OCI-LY7 (cell line): ENCODE data around the gene UNC5A.

Experiments
- CTCF ChIP-seq: fragments of 200-600 bp; sonication (generic); conservative IDR thresholded peaks from 2 replicates; pipeline ENCODE4 v1.5.1; 2014; ENCODE audit warnings: mild to moderate bottlenecking, antibody characterized with exemption, low read length, moderate library complexity, mixed read lengths
- EZH2phosphoT487 ChIP-seq: fragments of 200-600 bp; sonication (generic); IDR thresholded peaks from 2 replicates; pipeline ENCODE4 v1.6.1; 2018; ENCODE audit warnings: low read depth, borderline replicate concordance, mild to moderate bottlenecking, mixed run types, antibody characterized with exemption, low read length, moderate library complexity, mixed read lengths

- no peak for TF ChIP-seq CTCF
- no peak for TF ChIP-seq EZH2phosphoT487
These were observed 89.0 kb downstream of the UNC5A start, which contains the start of gene HK3 for GRCh38 chr5:176899296-176899891.
